GM08714 (cell line): ENCODE data around the gene CCDC150.
"Not testable (repeated sequence)": the region's sequence is repeated elsewhere in the genome, so short reads cannot be mapped to it uniquely, and the experiment has no call there.

Source experiments
- H3K4me3 ChIP-seq: fragments of 200-500 bp; sonication (Bioruptor generic); 2 replicates; pipeline ENCODE4 v1.5.1; 2014; ENCODE audit warnings: mild to moderate bottlenecking, low read length, inconsistent platforms
- ZNF274 ChIP-seq: IDR thresholded peaks from 2 replicates; pipeline ENCODE4 v1.6.1; 2012; ENCODE audit warnings: mild to moderate bottlenecking, low read depth, low read length

CCDC150 gene

GRCh38 chr2:196712867-196713266, 73.4 kb downstream of the CCDC150 start:
- TF ChIP-seq ZNF274, result no peak
- H3K4me3 ChIP-seq, result no peak overlapping the region

GRCh38 chr2:196718419-196719109, 79.0 kb downstream of the CCDC150 start:
- no peak for TF ChIP-seq ZNF274
- no peak overlapping the region for H3K4me3 ChIP-seq

DNA sequence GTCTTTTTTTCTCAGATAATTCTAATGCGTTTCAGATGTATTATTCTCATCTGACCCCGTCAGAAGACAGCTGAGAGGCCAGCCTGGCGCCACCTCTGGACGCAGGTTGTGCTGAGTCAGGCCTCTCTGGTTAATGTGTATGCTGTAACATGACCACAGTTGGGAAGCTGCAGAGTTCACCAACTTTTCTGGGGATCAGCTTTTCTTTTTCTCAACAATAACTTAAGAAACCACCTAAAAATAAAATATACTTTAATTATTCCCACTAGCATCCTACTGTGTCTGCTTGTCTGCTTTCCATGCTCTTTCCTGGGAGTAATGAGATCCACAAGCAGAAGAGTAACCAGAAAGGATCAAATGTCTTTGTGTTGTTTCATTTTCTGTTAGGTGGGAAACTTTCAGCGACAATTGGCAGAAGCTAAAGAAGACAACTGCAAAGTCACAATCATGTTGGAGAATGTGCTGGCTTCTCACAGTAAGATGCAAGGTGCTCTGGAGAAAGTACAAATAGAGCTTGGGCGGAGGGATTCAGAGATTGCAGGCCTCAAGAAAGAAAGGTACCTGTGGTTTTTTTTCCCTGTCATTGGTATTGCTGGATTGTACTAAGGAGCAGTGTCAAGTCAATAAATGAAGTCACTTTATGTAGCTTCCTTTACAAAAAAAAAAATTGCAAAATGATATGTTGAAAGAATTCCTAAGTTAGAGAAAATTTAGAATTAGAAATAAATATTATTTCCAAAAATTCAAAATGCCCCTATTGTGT, 79.8 kb downstream of the CCDC150 start:
- no peak overlapping the region for H3K4me3 ChIP-seq
- no peak for TF ChIP-seq ZNF274

DNA sequence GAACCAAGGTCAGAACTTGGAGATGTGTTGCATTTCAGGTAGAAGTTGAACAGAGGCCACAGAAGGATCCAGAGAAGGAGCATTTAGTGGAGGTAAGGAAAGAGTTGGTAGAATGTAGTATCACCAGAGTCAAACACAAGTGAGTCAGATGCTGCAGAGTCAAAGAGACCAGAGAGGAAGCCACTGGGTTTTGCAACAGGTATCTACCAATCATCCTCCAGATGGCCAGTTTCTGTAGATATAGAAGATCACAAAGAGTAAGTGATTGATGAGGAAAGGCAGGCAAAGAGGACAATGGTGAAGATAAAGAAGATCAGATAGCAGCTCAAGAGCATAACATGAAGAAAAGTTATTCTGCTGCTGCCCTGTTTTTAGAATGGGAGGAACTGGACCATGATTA, 84.1 kb downstream of the CCDC150 start:
- TF ChIP-seq ZNF274, result no peak
- no peak overlapping the region for H3K4me3 ChIP-seq

- TF ChIP-seq ZNF274, result no peak
- H3K4me3 ChIP-seq, result no peak overlapping the region
Observed at GRCh38 chr2:196725218-196725617, 85.7 kb downstream of the CCDC150 start.

- TF ChIP-seq ZNF274, result no peak
- H3K4me3 ChIP-seq, result no peak overlapping the region
Observed at GRCh38 chr2:196725882-196726281, 86.4 kb downstream of the CCDC150 start.

GRCh38 chr2:196729418-196729817, 89.9 kb downstream of the CCDC150 start:
- H3K4me3 ChIP-seq, result no peak overlapping the region
- TF ChIP-seq ZNF274, result no peak

- H3K4me3 ChIP-seq, result not testable (repeated sequence)
Observed at GRCh38 chr2:196736646-196737045, 97.1 kb downstream of the CCDC150 start.

- no peak for TF ChIP-seq ZNF274
Observed at GRCh38 chr2:196737046-196737445, 97.5 kb downstream of the CCDC150 start.

DNA sequence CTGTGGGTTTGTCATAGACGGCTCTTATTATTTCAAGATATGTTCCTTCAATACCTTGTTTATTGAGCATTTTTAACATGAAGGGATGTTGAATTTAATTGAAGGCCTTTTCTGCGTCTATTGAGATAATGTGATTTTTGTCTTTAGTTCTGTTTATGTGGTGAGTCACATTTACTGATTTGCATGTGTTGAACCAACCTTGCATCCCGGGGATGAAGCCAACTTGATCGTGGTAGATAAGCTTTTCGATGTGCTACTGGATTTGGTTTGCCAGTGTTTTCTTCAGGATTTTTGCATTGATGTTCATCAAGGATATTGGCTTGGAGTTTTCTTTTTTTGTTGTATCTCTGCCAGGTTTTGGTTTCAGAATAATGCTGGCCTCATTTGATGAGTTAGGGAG, 99.5 kb downstream of the CCDC150 start:
- no peak overlapping the region for H3K4me3 ChIP-seq
- TF ChIP-seq ZNF274, result no peak

More at GRCh38 chr2:196737046-196737445, 97.5 kb downstream of the CCDC150 start:
- H3K4me3 ChIP-seq, result no peak overlapping the region

GRCh38 chr2:196742216-196742615, 102.7 kb downstream of the CCDC150 start:
- TF ChIP-seq ZNF274, result no peak
- H3K4me3 ChIP-seq, result no peak overlapping the region

DNA sequence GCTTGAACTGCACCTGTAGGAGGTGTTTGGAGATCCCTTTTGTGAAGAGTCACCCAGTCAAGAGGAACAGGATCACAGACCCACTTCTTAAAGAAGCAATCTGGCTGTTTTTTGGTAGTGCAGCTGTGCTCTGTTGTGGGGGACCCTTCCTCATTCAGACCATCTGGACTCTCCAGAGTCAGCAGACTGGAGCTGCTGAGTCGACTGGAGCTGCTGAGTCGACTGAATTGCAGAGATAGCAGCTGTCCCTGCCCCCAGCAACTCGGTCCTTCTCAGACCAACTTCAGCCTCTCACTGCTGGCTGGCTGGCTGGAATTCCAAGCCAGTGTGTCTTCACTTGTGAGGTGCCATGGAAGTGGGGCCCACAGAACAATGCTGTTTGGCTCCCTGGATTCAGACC, 103.2 kb downstream of the CCDC150 start:
- no peak overlapping the region for H3K4me3 ChIP-seq

GRCh38 chr2:196743165-196743564, 103.7 kb downstream of the CCDC150 start:
- H3K4me3 ChIP-seq, result no peak overlapping the region
- TF ChIP-seq ZNF274, result no peak

More for the DNA sequence above, 103.2 kb downstream of the CCDC150 start:
- no peak for TF ChIP-seq ZNF274

DNA sequence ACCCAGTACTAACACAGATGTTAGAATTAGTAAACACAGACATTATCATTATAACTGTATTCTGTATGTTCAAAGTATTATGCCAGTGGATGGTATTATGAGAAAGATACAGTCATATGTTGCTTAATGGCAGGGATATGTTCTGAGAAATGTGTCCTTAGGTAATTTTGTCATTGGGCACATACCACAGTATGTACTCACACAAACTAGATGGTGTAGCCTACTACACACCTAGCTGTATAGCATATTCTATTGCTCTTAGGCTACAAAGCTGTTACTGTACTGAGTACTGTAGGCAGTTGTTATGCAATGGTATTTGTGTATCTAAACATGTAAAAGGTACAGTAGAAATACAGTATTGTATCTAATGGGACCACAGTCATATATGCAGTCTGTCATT, 106.2 kb downstream of the CCDC150 start:
- no peak for TF ChIP-seq ZNF274
- H3K4me3 ChIP-seq, result no peak overlapping the region

DNA sequence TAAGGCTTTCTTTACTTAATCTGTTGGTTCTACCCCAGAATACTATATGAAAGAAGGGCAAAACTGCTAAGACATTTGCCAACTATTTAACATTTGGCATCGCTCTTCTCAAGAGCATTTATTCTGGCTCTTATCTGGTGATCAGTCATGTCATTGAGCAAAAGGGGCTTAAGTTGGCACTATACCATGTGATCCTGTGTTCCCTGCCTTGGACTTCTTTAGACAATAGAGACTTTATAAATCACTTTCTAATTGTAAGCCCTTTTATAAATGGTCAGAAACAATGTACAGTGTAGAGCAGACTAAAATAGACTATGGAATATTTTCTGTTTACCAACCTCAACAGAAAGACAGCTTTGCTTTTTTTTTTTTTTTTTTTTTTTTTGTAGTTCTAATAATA, 107.9 kb downstream of the CCDC150 start:
- TF ChIP-seq ZNF274, result no peak

More for the DNA sequence above, 107.9 kb downstream of the CCDC150 start:
- no peak overlapping the region for H3K4me3 ChIP-seq
